Measurements from ENCODE around the gene RHBDF2. TPM values are rescaled to one million over a fixed set of nuclear protein-coding genes. Genes with fewer than 3 reads are reported as not detected.

RHBDF2 gene
- total RNA-seq, 2 donors from 2014 or later: 91.6 to 153 TPM

GRCh38 chr17:76422860-76423259 is 78.4 kb downstream of the RHBDF2 start:
- H3K4me3 ChIP-seq: no peak overlapping the region
- H3K27me3 ChIP-seq (replicated peaks; ENCODE audit: insufficient read depth): no peaks in the 10 kb centered on the region
- H3K27ac ChIP-seq: no peak overlapping the region
- TF ChIP-seq, protein P1, sequence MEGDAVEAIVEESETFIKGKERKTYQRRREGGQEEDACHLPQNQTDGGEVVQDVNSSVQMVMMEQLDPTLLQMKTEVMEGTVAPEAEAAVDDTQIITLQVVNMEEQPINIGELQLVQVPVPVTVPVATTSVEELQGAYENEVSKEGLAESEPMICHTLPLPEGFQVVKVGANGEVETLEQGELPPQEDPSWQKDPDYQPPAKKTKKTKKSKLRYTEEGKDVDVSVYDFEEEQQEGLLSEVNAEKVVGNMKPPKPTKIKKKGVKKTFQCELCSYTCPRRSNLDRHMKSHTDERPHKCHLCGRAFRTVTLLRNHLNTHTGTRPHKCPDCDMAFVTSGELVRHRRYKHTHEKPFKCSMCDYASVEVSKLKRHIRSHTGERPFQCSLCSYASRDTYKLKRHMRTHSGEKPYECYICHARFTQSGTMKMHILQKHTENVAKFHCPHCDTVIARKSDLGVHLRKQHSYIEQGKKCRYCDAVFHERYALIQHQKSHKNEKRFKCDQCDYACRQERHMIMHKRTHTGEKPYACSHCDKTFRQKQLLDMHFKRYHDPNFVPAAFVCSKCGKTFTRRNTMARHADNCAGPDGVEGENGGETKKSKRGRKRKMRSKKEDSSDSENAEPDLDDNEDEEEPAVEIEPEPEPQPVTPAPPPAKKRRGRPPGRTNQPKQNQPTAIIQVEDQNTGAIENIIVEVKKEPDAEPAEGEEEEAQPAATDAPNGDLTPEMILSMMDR (IDR thresholded peaks at IDR 0.05): no peak
- DNase-seq (ENCODE audit: low spot score): no peak
- no peak for ATAC-seq (ENCODE audit: insufficient number of reproducible peaks, low FRiP score, low read depth)
- H3K4me1 ChIP-seq (ENCODE audit: control insufficient read depth in 1 of 2, low read depth in 2 of 2): peaks cover 19 to 34% of the 10 kb centered on the region in 2 donors
- no peaks in the 10 kb centered on the region for H3K36me3 ChIP-seq
- no peaks in the 10 kb centered on the region for H3K9me3 ChIP-seq

DNA sequence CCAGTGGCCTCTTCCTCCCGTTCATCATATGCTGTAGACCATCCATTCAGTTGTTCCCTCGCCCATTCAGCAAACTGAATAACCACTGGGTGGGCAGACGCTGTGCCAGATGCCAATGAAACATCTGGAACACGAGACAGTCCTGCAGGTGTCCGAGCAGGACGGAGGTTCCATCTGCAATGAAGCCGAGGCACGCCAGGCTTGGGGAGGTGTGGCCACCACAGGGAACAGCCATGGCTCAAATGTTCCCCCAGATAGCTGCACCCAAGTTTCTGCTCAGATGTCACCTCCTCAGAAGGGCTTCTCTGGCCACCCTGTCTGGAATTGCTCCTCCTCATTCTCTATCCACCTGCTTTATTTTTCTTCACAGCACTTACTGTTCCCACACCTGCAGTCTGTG is 78.8 kb downstream of the RHBDF2 start:
- DNase-seq (ENCODE audit: low spot score) (no peak), ATAC-seq (ENCODE audit: insufficient number of reproducible peaks, low FRiP score, low read depth) (no peak)
- Histone ChIP-seq H3K27ac (no peak overlapping the region), H3K4me3 (no peak overlapping the region), H3K36me3 (no peaks in the 10 kb centered on the region), H3K4me1 (ENCODE audit: control insufficient read depth in 1 of 2, low read depth in 2 of 2) (peaks cover 16 to 29% of the 10 kb centered on the region in 2 donors), H3K27me3 (replicated peaks; ENCODE audit: insufficient read depth) (no peaks in the 10 kb centered on the region), H3K9me3 (no peaks in the 10 kb centered on the region)
- TF ChIP-seq, protein P1 (IDR thresholded peaks at IDR 0.05): no peak

- peak overlapping the region in 1 of 2 donors; percentile 22 for H3K27ac ChIP-seq
- TF ChIP-seq, protein P1 (IDR thresholded peaks at IDR 0.05): no peak
- H3K4me1 ChIP-seq (ENCODE audit: control insufficient read depth in 1 of 2, low read depth in 2 of 2): peaks cover 16 to 26% of the 10 kb centered on the region in 2 donors
- H3K36me3 ChIP-seq: no peaks in the 10 kb centered on the region
- ATAC-seq (ENCODE audit: insufficient number of reproducible peaks, low FRiP score, low read depth) (peak; percentile 39), DNase-seq (ENCODE audit: low spot score) (no peak)
- no peaks in the 10 kb centered on the region for H3K27me3 ChIP-seq (replicated peaks; ENCODE audit: insufficient read depth)
- no peaks in the 10 kb centered on the region for H3K9me3 ChIP-seq
- H3K4me3 ChIP-seq: no peak overlapping the region
These were observed 80.2 kb downstream of the RHBDF2 start for GRCh38 chr17:76421044-76421407.

Other genes starting within 250 kb of the RHBDF2 start
- gene UBALD2, start 236.1 kb downstream of the RHBDF2 start, total RNA-seq: 10 to 100 TPM in 1 of 2 donors, 1 to 10 TPM in 1; 9.9 to 14.9 TPM
- gene QRICH2, start 193.1 kb downstream of the RHBDF2 start, total RNA-seq: 1 to 10 TPM; 6.1 to 6.9 TPM
- 10 to 100 TPM; 57.8 to 83.9 TPM for gene PRPSAP1, start 147.5 kb downstream of the RHBDF2 start, total RNA-seq
- 10 to 100 TPM; 46.8 to 47.4 TPM for gene SPHK1, start 116.8 kb downstream of the RHBDF2 start, total RNA-seq
- 10 to 100 TPM; 16.4 to 31.1 TPM for gene UBE2O, start 48.3 kb downstream of the RHBDF2 start, total RNA-seq
- gene AANAT, start 33.8 kb downstream of the RHBDF2 start, total RNA-seq: not detected
- 10 to 100 TPM in 1 of 2 donors, 1 to 10 TPM in 1; 8.3 to 17.7 TPM for gene CYGB, start 36.3 kb upstream of the RHBDF2 start, total RNA-seq
- 1 to 10 TPM; 1.9 to 2.4 TPM for gene PRCD, start 38.6 kb upstream of the RHBDF2 start, total RNA-seq
- gene ST6GALNAC2, start 84.4 kb upstream of the RHBDF2 start, total RNA-seq: 1 to 10 TPM in 1 of 2 donors, not detected in 1; 1.8 TPM
- 1 to 10 TPM; 1.2 to 1.3 TPM for gene ST6GALNAC1, start 142.3 kb upstream of the RHBDF2 start, total RNA-seq
- 100 to 1,000 TPM; 241 to 341 TPM for gene MXRA7, start 209.5 kb upstream of the RHBDF2 start, total RNA-seq
- gene JMJD6, start 225.2 kb upstream of the RHBDF2 start, total RNA-seq: 10 to 100 TPM; 32.4 to 36.1 TPM
- gene METTL23, start 225.4 kb upstream of the RHBDF2 start, total RNA-seq: 10 to 100 TPM; 12.1 to 42.5 TPM
- 100 to 1,000 TPM; 265 to 266 TPM for gene SRSF2, start 235.9 kb upstream of the RHBDF2 start, total RNA-seq
- gene MFSD11, start 236.7 kb upstream of the RHBDF2 start, total RNA-seq: 10 to 100 TPM; 49.7 to 52.3 TPM

Measured in thoracic aorta (tissue), 2 donors.